A673 (cell line): ENCODE data around the gene ARHGAP26. TPM values are rescaled to one million over a fixed set of nuclear protein-coding genes. Genes with fewer than 3 reads are reported as not detected.

Experiments
- BruUV-seq: library from RNA; stranded (reverse); fragments of 400-500 nt; replicated peaks from 2 replicates; lab custom pipeline; 2021; lab: Mats Ljungman, UMichigan
- CTCF ChIA-PET: fragments of 300-600 bp; sonication (Branson Sonifier 250); formaldehyde crosslinking; loops from one replicate; lab custom pipeline; 2022; ENCODE audit warnings: antibody characterized with exemption; lab: Charles Lee
- POLR2A ChIA-PET: fragments of 300-600 bp; sonication (Branson Sonifier 250); formaldehyde crosslinking; loops from one replicate; lab custom pipeline; 2022; ENCODE audit warnings: antibody characterized with exemption; ENCODE audit not compliant: low non-redundant PET; lab: Charles Lee
- DNase-seq: peaks from one replicate; pipeline ENCODE4 v3.0.0-alpha.2; 2015; ENCODE audit warnings: low spot score
- H3K27ac ChIP-seq: fragments of 200-600 bp; sonication (generic); 2 replicates; pipeline ENCODE4 v1.5.1; 2016; ENCODE audit warnings: mixed run types, low read depth, mild to moderate bottlenecking, mixed read lengths, antibody characterized with exemption, low read length; ENCODE audit not compliant: poor library complexity, severe bottlenecking
- H3K27me3 ChIP-seq: fragments of 200-600 bp; sonication (generic); replicated peaks from 2 replicates; pipeline ENCODE4 v1.6.1; 2017; ENCODE audit warnings: mixed run types, low read depth, mild to moderate bottlenecking, mixed read lengths, antibody characterized with exemption, low read length; ENCODE audit not compliant: insufficient read depth, poor library complexity
- H3K36me3 ChIP-seq: fragments of 200-600 bp; sonication (generic); 2 replicates; pipeline ENCODE4 v1.6.1; 2016; ENCODE audit warnings: mixed run types, mild to moderate bottlenecking, mixed read lengths, antibody characterized with exemption, low read length; ENCODE audit not compliant: insufficient read depth, poor library complexity, severe bottlenecking
- H3K4me1 ChIP-seq: fragments of 200-600 bp; sonication (generic); 2 replicates; pipeline ENCODE4 v1.6.1; 2017; ENCODE audit warnings: mixed run types, mild to moderate bottlenecking, mixed read lengths, antibody characterized with exemption, low read length; ENCODE audit not compliant: insufficient read depth, poor library complexity, severe bottlenecking
- H3K4me3 ChIP-seq: fragments of 200-600 bp; sonication (generic); 2 replicates; pipeline ENCODE4 v1.5.1; 2016; ENCODE audit warnings: low read depth, mixed run types, mild to moderate bottlenecking, mixed read lengths, low read length; ENCODE audit not compliant: poor library complexity, severe bottlenecking
- H3K9me3 ChIP-seq: fragments of 200-600 bp; sonication (generic); 2 replicates; pipeline ENCODE4 v1.6.1; 2016; ENCODE audit warnings: mixed run types, low read depth, mild to moderate bottlenecking, mixed read lengths, antibody characterized with exemption, low read length; ENCODE audit not compliant: poor library complexity, severe bottlenecking
- CTCF ChIP-seq: fragments of 300-800, 200-600 bp; sonication (generic); conservative IDR thresholded peaks from 2 replicates; pipeline ENCODE4 v1.5.1; 2017; ENCODE audit warnings: low read depth, mild to moderate bottlenecking, antibody characterized with exemption, low read length, moderate library complexity, mixed read lengths
- EZH2 ChIP-seq: fragments of 200-600 bp; sonication (generic); IDR thresholded peaks from 2 replicates; pipeline ENCODE4 v1.6.1; 2017; ENCODE audit warnings: borderline replicate concordance, low read depth, mild to moderate bottlenecking, mixed read lengths, antibody characterized with exemption, low read length; ENCODE audit not compliant: poor library complexity, severe bottlenecking
- intact Hi-C: fragments of 100-400 bp; cut with micrococcal nuclease; formaldehyde crosslinking; loops from one replicate; pipeline ENCODE4 v1.10.0; 2022; ENCODE audit not compliant: unreplicated experiment
- total RNA-seq: library from RNA; stranded (reverse); gene quantifications from 2 replicates; pipeline ENCODE4 v1.2.3, GENCODE V29; 2021

Gene ARHGAP26
- total RNA-seq, 1 experiment from 2014 or later: 25.5 TPM

GRCh38 chr5:143271431-143271830, 501.3 kb downstream of the ARHGAP26 start:
- CTCF ChIA-PET: no interaction called here
- no peaks in the 10 kb centered on the region for H3K9me3 ChIP-seq
- POLR2A ChIA-PET: no interaction called here
- no TSS peak for BruUV-seq
- H3K4me3 ChIP-seq: no peak overlapping the region
- no peaks in the 10 kb centered on the region for H3K36me3 ChIP-seq
- intact Hi-C loops: no loop called here
- H3K27ac ChIP-seq: no peak overlapping the region
- TF ChIP-seq CTCF (no peak), EZH2 (no peak)
- no peak for DNase-seq
- no peaks in the 10 kb centered on the region for H3K27me3 ChIP-seq
- no peaks in the 10 kb centered on the region for H3K4me1 ChIP-seq

- no TSS peak for BruUV-seq
- H3K4me3 ChIP-seq: no peak overlapping the region
- H3K9me3 ChIP-seq: no peaks in the 10 kb centered on the region
- no peak overlapping the region for H3K27ac ChIP-seq
- ChIA-PET CTCF (no interaction called here), POLR2A (no interaction called here)
- no peak for DNase-seq
- intact Hi-C loops: no loop called here
- no peaks in the 10 kb centered on the region for H3K4me1 ChIP-seq
- TF ChIP-seq EZH2: no peak
- no peak for TF ChIP-seq CTCF
- no peaks in the 10 kb centered on the region for H3K27me3 ChIP-seq
- no peaks in the 10 kb centered on the region for H3K36me3 ChIP-seq
Measured at GRCh38 chr5:143274952-143275351, 504.8 kb downstream of the ARHGAP26 start.

DNA sequence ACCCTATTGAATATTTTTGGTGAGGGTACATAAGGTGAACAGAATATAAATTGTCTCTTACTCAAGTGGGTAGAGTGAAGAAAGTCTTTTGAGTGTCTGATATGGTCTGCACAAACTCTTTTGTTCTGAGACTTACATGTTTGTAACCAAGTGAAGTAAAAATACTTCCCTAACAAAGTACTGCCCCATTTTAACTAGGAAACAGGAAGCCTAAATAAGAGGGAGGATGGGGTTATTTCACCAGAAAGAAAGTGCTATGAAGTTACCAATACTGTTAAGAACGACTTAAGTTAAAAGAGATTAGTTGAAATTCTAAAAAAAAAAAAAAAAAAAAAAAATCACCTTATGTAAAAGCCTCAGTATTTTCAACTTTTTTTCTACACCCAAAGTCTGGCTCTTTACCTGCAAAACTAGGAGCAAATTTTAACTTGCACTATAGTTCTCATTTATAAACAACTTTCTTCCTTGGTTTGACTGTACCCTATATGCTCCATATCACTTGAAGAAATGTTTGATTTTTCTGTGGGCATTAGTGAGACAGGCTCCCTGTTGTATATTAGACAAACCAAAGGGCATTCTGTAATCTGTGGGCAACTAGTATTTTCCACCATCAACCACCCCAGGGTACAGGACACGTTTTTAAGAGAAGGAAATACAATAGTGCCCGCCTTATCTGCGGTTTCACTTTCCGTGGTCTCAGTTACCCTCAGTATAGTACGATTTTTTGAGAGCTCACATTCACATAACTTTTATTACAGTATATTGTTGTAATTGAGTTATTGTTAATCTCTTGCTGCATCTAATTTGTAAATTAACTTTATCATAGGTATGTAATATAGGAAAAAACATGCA, 505.6 kb downstream of the ARHGAP26 start:
- no TSS peak for BruUV-seq
- Histone ChIP-seq H3K36me3 (no peaks in the 10 kb centered on the region), H3K4me1 (no peaks in the 10 kb centered on the region), H3K4me3 (no peak overlapping the region), H3K9me3 (no peaks in the 10 kb centered on the region), H3K27me3 (no peaks in the 10 kb centered on the region), H3K27ac (no peak overlapping the region)
- DNase-seq: no peak
- ChIA-PET POLR2A (no interaction called here), CTCF (no interaction called here)
- intact Hi-C loops: no loop called here
- no peak for TF ChIP-seq EZH2

DNA sequence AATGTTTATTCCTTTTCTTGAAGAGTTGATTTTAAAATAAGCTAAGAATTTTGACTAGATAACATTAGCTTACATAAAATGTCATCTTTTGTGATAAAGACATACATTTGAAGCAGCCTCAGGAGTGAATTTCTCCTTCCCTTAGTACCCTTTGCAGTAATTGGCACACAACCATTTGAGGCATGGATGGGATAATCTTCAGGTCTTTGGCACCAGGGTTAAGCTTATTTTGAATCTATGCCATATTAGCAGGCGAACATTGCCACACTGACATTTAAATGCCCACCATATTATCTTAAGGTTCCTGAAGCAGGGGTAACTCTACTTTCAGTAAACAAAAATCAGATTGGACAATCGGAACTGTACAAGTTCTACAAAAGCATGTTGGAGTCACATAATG, 507.4 kb downstream of the ARHGAP26 start:
- intact Hi-C loops: no loop called here
- no TSS peak for BruUV-seq

More for the DNA sequence above, 507.4 kb downstream of the ARHGAP26 start:
- CTCF ChIA-PET: no interaction called here
- DNase-seq: no peak
- TF ChIP-seq EZH2: no peak
- no peak for TF ChIP-seq CTCF
- Histone ChIP-seq H3K27ac (no peak overlapping the region), H3K27me3 (no peaks in the 10 kb centered on the region), H3K36me3 (no peaks in the 10 kb centered on the region), H3K4me3 (no peak overlapping the region), H3K9me3 (no peaks in the 10 kb centered on the region), H3K4me1 (no peaks in the 10 kb centered on the region)
- POLR2A ChIA-PET: no interaction called here
